GM12873 (cell line): ENCODE results near the gene NELL1.

ENCODE experiments used
- CTCF ChIP-seq: IDR thresholded peaks from 2 replicates; pipeline ENCODE4 v1.5.1; 2012; ENCODE audit warnings: low read depth, mild to moderate bottlenecking, moderate library complexity, low read length, control low read depth; ENCODE audit not compliant: insufficient read depth; ENCODE audit errors: missing control alignments

NELL1 gene

GRCh38 chr11:20869123-20869522 lies 199.7 kb downstream of the NELL1 start:
- TF ChIP-seq CTCF, result no peak

GRCh38 chr11:20873054-20873453 lies 203.7 kb downstream of the NELL1 start:
- TF ChIP-seq CTCF, result peak; percentile 56

GRCh38 chr11:20874358-20874757 lies 205.0 kb downstream of the NELL1 start:
- peak; percentile 5 for TF ChIP-seq CTCF

GRCh38 chr11:20875889-20876288 lies 206.5 kb downstream of the NELL1 start:
- no peak for TF ChIP-seq CTCF

GRCh38 chr11:20876738-20877137 lies 207.4 kb downstream of the NELL1 start:
- no peak for TF ChIP-seq CTCF

GRCh38 chr11:20880094-20880493 lies 210.7 kb downstream of the NELL1 start:
- no peak for TF ChIP-seq CTCF

- no peak for TF ChIP-seq CTCF
These were observed 212.1 kb downstream of the NELL1 start for GRCh38 chr11:20881328-20882079.
